B cell (primary cell): ENCODE data around the gene DGCR8. TPM values are rescaled to one million over a fixed set of nuclear protein-coding genes. Genes with fewer than 3 reads are reported as not detected.

Experiments used
- ATAC-seq: fragments of 200-7000 bp; cut with Tn5 transposase; one replicate; pipeline ENCODE4 v1.10.0; 2021; ENCODE audit warnings: low read depth, mild to moderate bottlenecking, moderate number of reproducible peaks, moderate library complexity
- CTCF ChIA-PET: fragments of 350-600 bp; sonication (Branson Sonifier 250); formaldehyde crosslinking; loops from one replicate; lab custom pipeline; 2021; ENCODE audit warnings: antibody characterized with exemption, inconsistent platforms; lab: Charles Lee
- POLR2A ChIA-PET: fragments of 350-600 bp; sonication (Branson Sonifier 250); formaldehyde crosslinking; loops from one replicate; lab custom pipeline; 2021; ENCODE audit warnings: antibody characterized with exemption; lab: Charles Lee
- DNase-seq: peaks from one replicate; pipeline ENCODE4 v3.0.0; 2013
- H2AFZ ChIP-seq: 2 replicates; pipeline ENCODE4 v1.6.1; 2012; ENCODE audit warnings: mild to moderate bottlenecking, low read depth, low read length; ENCODE audit not compliant: insufficient read depth, poor library complexity, severe bottlenecking
- H3K27ac ChIP-seq, 2 donors: 1 replicate in 1 of 2; 2 replicates in 1 of 2; pipeline ENCODE4 v1.5.1; 2012 to 2013; ENCODE audit warnings: low read length in 2 of 2, mild to moderate bottlenecking in 2 of 2, moderate library complexity in 1 of 2
- H3K27me3 ChIP-seq, 4 experiments: fragments of 200-600 bp in 1 of 4; sonication (generic) in 1 of 4; replicated peaks in 1 of 4; 1 replicate in 2 of 4; 2 replicates in 2 of 4; pipeline versions ENCODE4 v1.6.1 to v1.7.0; 2013 to 2016; ENCODE audit warnings: low read length in 3 of 4, mild to moderate bottlenecking in 2 of 4, mixed read lengths in 1 of 4, moderate library complexity in 1 of 4; ENCODE audit not compliant: insufficient read depth in 4 of 4, control insufficient read depth in 3 of 4; ENCODE audit errors: control extremely low read depth in 1 of 4
- H3K36me3 ChIP-seq, 2 experiments: replicated peaks in 1 of 2; 1 replicate in 1 of 2; 2 replicates in 1 of 2; pipeline versions ENCODE4 v1.6.1 to v1.7.1; 2013; ENCODE audit warnings: low read length in 1 of 2; ENCODE audit not compliant: insufficient read depth in 2 of 2, control insufficient read depth in 1 of 2; ENCODE audit errors: control extremely low read depth in 1 of 2, extremely low read depth in 1 of 2
- H3K4me1 ChIP-seq, 2 donors: fragments of 200-600 bp in 1 of 2; sonication (generic) in 1 of 2; 1 replicate in 1 of 2; 2 replicates in 1 of 2; pipeline versions ENCODE4 v1.5.1 to v1.6.1; 2013 to 2017; ENCODE audit warnings: low read length in 2 of 2; ENCODE audit not compliant: control insufficient read depth in 2 of 2, insufficient read depth in 2 of 2
- H3K4me2 ChIP-seq: replicated peaks from 2 replicates; pipeline ENCODE3; 2012; ENCODE audit warnings: mild to moderate bottlenecking, low read depth, low read length; ENCODE audit not compliant: poor library complexity, severe bottlenecking
- H3K4me3 ChIP-seq, 5 experiments: fragments of 200-600 bp in 1 of 5; sonication (generic) in 1 of 5; 1 replicate in 3 of 5; 2 replicates in 2 of 5; pipeline versions ENCODE4 v1.5.1 to v1.7.0; 2011 to 2016; ENCODE audit warnings: low read length in 4 of 5, mild to moderate bottlenecking in 4 of 5, low read depth in 2 of 5, control low read depth in 1 of 5, moderate library complexity in 1 of 5; ENCODE audit not compliant: insufficient read depth in 1 of 5; ENCODE audit errors: control extremely low read depth in 1 of 5, extremely low read depth in 1 of 5
- H3K79me2 ChIP-seq: fragments of 200-600 bp; sonication (generic); one replicate; pipeline ENCODE4 v1.6.0; 2016; ENCODE audit warnings: low read length; ENCODE audit not compliant: control insufficient read depth, insufficient read depth
- H3K9ac ChIP-seq: fragments of 200-600 bp; sonication (generic); 2 replicates; pipeline ENCODE4 v1.6.1; 2017; ENCODE audit warnings: mild to moderate bottlenecking, low read length, moderate library complexity
- H3K9me3 ChIP-seq, 3 donors: one replicate each; pipeline versions ENCODE4 v1.6.1 to v1.7.1; 2013; ENCODE audit warnings: low read length in 2 of 3; ENCODE audit not compliant: control insufficient read depth in 2 of 3, insufficient read depth in 1 of 3; ENCODE audit errors: control extremely low read depth in 1 of 3
- H4K20me1 ChIP-seq: 2 replicates; pipeline ENCODE4 v1.6.0; 2012; ENCODE audit warnings: mild to moderate bottlenecking, low read length; ENCODE audit not compliant: insufficient read depth, control insufficient read depth, poor library complexity, severe bottlenecking
- H3K27ac Mint-ChIP-seq: one replicate; pipeline ENCODE4 v1.8.0; 2021; ENCODE audit warnings: mixed read lengths
- H3K27me3 Mint-ChIP-seq: one replicate; pipeline ENCODE4 v1.8.0; 2021; ENCODE audit warnings: mixed read lengths
- H3K4me1 Mint-ChIP-seq: one replicate; pipeline ENCODE4 v1.8.0; 2021; ENCODE audit warnings: mixed read lengths
- H3K4me3 Mint-ChIP-seq: one replicate; pipeline ENCODE4 v1.8.0; 2021; ENCODE audit warnings: mixed read lengths
- H3K9me3 Mint-ChIP-seq: one replicate; pipeline ENCODE4 v1.8.0; 2022; ENCODE audit warnings: mixed read lengths; ENCODE audit not compliant: insufficient read depth
- EZH2 ChIP-seq: IDR thresholded peaks from 2 replicates; pipeline ENCODE4 v1.6.1; 2012; ENCODE audit warnings: borderline replicate concordance, low read depth, mild to moderate bottlenecking, moderate library complexity, low read length; ENCODE audit not compliant: insufficient read depth, poor library complexity, severe bottlenecking
- WGBS: methylation state at CpG from one replicate; pipeline ENCODE4 v1.1.5; 2013; ENCODE audit warnings: missing lambda C conversion rate; ENCODE audit not compliant: insufficient coverage; 5-methylcytosine and 5-hydroxymethylcytosine counted together
- intact Hi-C: fragments of 100-400 bp; cut with micrococcal nuclease; formaldehyde crosslinking; loops from one replicate; pipeline ENCODE4 v1.10.0; 2022
- polyA plus RNA-seq: library from polyadenylated mRNA; depleted of rRNA; stranded (reverse); fragments of >200 nt; gene quantifications from 2 replicates; pipeline ENCODE4 v1.2.3, GENCODE V29; 2012
- total RNA-seq, 2 donors: library from RNA; stranded (reverse); fragments of 120-200 nt in 1 of 2; gene quantifications; 1 replicate in 1 of 2; 2 replicates in 1 of 2; pipeline versions ENCODE4 v1.2.3 to v1.2.4, GENCODE V29; 2013 to 2022
- TF ChIP-seq, protein P1 (sequence below): fragments of 200-600 bp; IDR thresholded peaks from one replicate; pipeline ENCODE4 v1.8.0; 2022; ENCODE audit warnings: antibody characterized with exemption, mild to moderate bottlenecking

Gene DGCR8
- total and polyA plus RNA-seq, 2 donors (not counting 1 experiment from before 2014, with no cell fraction given), result 19.6 to 43.2 TPM

GRCh38 chr22:20125201-20126174 is 45.4 kb downstream of the DGCR8 start:
- Histone ChIP-seq H3K9me3 (no peaks in the 10 kb centered on the region), H3K27ac (no peak overlapping the region), H3K4me2 (no peak overlapping the region), H3K79me2 (peaks cover 38% of the 10 kb centered on the region), H3K27me3 (no peaks in the 10 kb centered on the region), H3K4me3 (no peak overlapping the region), H4K20me1 (peaks cover 41% of the 10 kb centered on the region), H3K4me1 (peaks cover 0 to 1% of the 10 kb centered on the region in 2 donors), H2AFZ (no peak overlapping the region), H3K9ac (no peak overlapping the region), H3K36me3 (peaks cover 0 to 38% of the 10 kb centered on the region in 2 experiments)
- WGBS, result 95% methylated on average over 26 of the region's 32 CpGs
- DNase-seq (no peak), ATAC-seq (no peak)
- ChIA-PET POLR2A (no interaction called here), CTCF (interaction anchor here (0.5 kb wide), 1 partner anchor 176 kb away, joined by 4 read pairs; no protein-coding TSS in a partner anchor)
- no peak for TF ChIP-seq EZH2
- TF ChIP-seq, protein P1, sequence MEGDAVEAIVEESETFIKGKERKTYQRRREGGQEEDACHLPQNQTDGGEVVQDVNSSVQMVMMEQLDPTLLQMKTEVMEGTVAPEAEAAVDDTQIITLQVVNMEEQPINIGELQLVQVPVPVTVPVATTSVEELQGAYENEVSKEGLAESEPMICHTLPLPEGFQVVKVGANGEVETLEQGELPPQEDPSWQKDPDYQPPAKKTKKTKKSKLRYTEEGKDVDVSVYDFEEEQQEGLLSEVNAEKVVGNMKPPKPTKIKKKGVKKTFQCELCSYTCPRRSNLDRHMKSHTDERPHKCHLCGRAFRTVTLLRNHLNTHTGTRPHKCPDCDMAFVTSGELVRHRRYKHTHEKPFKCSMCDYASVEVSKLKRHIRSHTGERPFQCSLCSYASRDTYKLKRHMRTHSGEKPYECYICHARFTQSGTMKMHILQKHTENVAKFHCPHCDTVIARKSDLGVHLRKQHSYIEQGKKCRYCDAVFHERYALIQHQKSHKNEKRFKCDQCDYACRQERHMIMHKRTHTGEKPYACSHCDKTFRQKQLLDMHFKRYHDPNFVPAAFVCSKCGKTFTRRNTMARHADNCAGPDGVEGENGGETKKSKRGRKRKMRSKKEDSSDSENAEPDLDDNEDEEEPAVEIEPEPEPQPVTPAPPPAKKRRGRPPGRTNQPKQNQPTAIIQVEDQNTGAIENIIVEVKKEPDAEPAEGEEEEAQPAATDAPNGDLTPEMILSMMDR, result no peak
- Mint-ChIP-seq H3K27ac (no peak overlapping the region), H3K27me3 (no peaks in the 10 kb centered on the region), H3K4me1 (peaks cover 4% of the 10 kb centered on the region), H3K9me3 (no peaks in the 10 kb centered on the region), H3K4me3 (no peak overlapping the region)
- intact Hi-C loops, result no loop called here
